Activated CD4-positive, alpha-beta T cell treated with anti-CD3 and anti-CD28 coated beads, Interleukin-2, Interleukin-6, amounts not matched to agents 100 ng/mL and 50 ng/mL, durations not matched to agents 16 hours and 8 hours (primary cell): ENCODE data around the gene PTDSS2.

ENCODE experiments used
- DNase-seq: peaks from one replicate; pipeline ENCODE4 v3.0.0-alpha.2; 2020

The PTDSS2 gene

GRCh38 chr11:471468-472145 lies 21.5 kb downstream of the PTDSS2 start:
- no peak for DNase-seq

- DNase-seq: no peak
These were observed 22.2 kb downstream of the PTDSS2 start for GRCh38 chr11:472272-472671.

- DNase-seq: no peak
These were observed 22.7 kb downstream of the PTDSS2 start for GRCh38 chr11:472816-473215.

GRCh38 chr11:473415-473814 lies 23.3 kb downstream of the PTDSS2 start:
- DNase-seq: no peak

GRCh38 chr11:473962-474785 lies 24.1 kb downstream of the PTDSS2 start:
- DNase-seq: no peak

GRCh38 chr11:474914-475506 lies 24.9 kb downstream of the PTDSS2 start:
- DNase-seq: no peak

- no peak for DNase-seq
These were observed 25.9 kb downstream of the PTDSS2 start for GRCh38 chr11:475941-476340.

GRCh38 chr11:476416-476815 lies 26.3 kb downstream of the PTDSS2 start:
- no peak for DNase-seq

GRCh38 chr11:477052-477715 lies 27.1 kb downstream of the PTDSS2 start:
- no peak for DNase-seq

GRCh38 chr11:479311-479710 lies 29.2 kb downstream of the PTDSS2 start:
- DNase-seq: no peak

GRCh38 chr11:484616-485015 lies 34.5 kb downstream of the PTDSS2 start:
- DNase-seq: no peak

- DNase-seq: no peak
These were observed 36.1 kb downstream of the PTDSS2 start for GRCh38 chr11:486189-486588.

GRCh38 chr11:487571-488021 lies 37.5 kb downstream of the PTDSS2 start:
- no peak for DNase-seq

GRCh38 chr11:488062-488461 lies 38.0 kb downstream of the PTDSS2 start:
- no peak for DNase-seq

- no peak for DNase-seq
These were observed 38.5 kb downstream of the PTDSS2 start for GRCh38 chr11:488579-488978.

- DNase-seq: no peak
These were observed 38.9 kb downstream of the PTDSS2 start for GRCh38 chr11:488992-489391.

- DNase-seq: no peak
These were observed 39.6 kb downstream of the PTDSS2 start for GRCh38 chr11:489610-490185.

GRCh38 chr11:490186-490929 lies 40.3 kb downstream of the PTDSS2 start:
- no peak for DNase-seq

GRCh38 chr11:490930-491260 lies 40.8 kb downstream of the PTDSS2 start:
- no peak for DNase-seq

- no peak for DNase-seq
These were observed 41.3 kb downstream of the PTDSS2 start for GRCh38 chr11:491358-491757.

GRCh38 chr11:492427-493226 lies 42.5 kb downstream of the PTDSS2 start:
- no peak for DNase-seq
